IMR-90 (cell line): ENCODE measurements around the gene SV2C. TPM values are rescaled to one million over a fixed set of nuclear protein-coding genes. Genes with fewer than 3 reads are reported as not detected.

Experiments
- ATAC-seq: fragments of 200-7000 bp; cut with Tn5 transposase; 2 replicates; pipeline ENCODE4 v1.9.1; 2020; ENCODE audit warnings: low read depth, mild to moderate bottlenecking, moderate library complexity
- BruUV-seq: library from RNA; stranded (reverse); fragments of 400-500 nt; replicated peaks from 2 replicates; lab custom pipeline; 2021; lab: Mats Ljungman, UMichigan
- CTCF ChIA-PET: fragments of 300-600 bp; formaldehyde crosslinking; extraction: SDS; loops from one replicate; lab custom pipeline; 2021; ENCODE audit warnings: antibody characterized with exemption; lab: Yijun Ruan, JAX
- POLR2A ChIA-PET: fragments of 300-600 bp; sonication (Branson Sonifier 250); formaldehyde crosslinking; loops from one replicate; lab custom pipeline; 2022; ENCODE audit warnings: antibody characterized with exemption; ENCODE audit not compliant: unreplicated experiment; lab: Charles Lee
- DNase-seq: peaks from one replicate; pipeline ENCODE4 v3.0.0; 2013
- H2AFZ ChIP-seq: replicated peaks from 2 replicates; pipeline ENCODE3; 2013; ENCODE audit warnings: low read length, mild to moderate bottlenecking; ENCODE audit not compliant: poor library complexity
- H2AK5ac ChIP-seq: 2 replicates; pipeline ENCODE4 v1.6.1; 2013; ENCODE audit warnings: low read depth, low read length, inconsistent platforms
- H2AK9ac ChIP-seq: replicated peaks from 2 replicates; pipeline ENCODE3; 2013; ENCODE audit warnings: mild to moderate bottlenecking, low read depth, low read length, moderate library complexity; ENCODE audit not compliant: poor library complexity
- H2BK120ac ChIP-seq: 2 replicates; pipeline ENCODE4 v1.6.1; 2013; ENCODE audit warnings: low read depth, low read length, inconsistent platforms
- H2BK15ac ChIP-seq: 3 replicates; pipeline ENCODE4 v1.6.1; 2013; ENCODE audit warnings: low read depth, low read length, inconsistent platforms
- H2BK20ac ChIP-seq: 2 replicates; pipeline ENCODE4 v1.6.1; 2013; ENCODE audit warnings: low read depth, mild to moderate bottlenecking, inconsistent platforms, low read length, moderate library complexity
- H2BK5ac ChIP-seq: 2 replicates; pipeline ENCODE4 v1.6.1; 2013; ENCODE audit warnings: mild to moderate bottlenecking, low read depth, low read length, inconsistent platforms; ENCODE audit not compliant: poor library complexity, severe bottlenecking
- H3K14ac ChIP-seq: replicated peaks from 2 replicates; pipeline ENCODE4 v1.6.1; 2013; ENCODE audit warnings: low read depth, low read length, inconsistent platforms
- H3K18ac ChIP-seq: 2 replicates; pipeline ENCODE4 v1.6.1; 2013; ENCODE audit warnings: low read depth, low read length, control low read depth
- H3K23ac ChIP-seq: 2 replicates; pipeline ENCODE4 v1.6.1; 2013; ENCODE audit warnings: low read depth, low read length, inconsistent platforms
- H3K27ac ChIP-seq: 2 replicates; pipeline ENCODE4 v1.5.1; 2013; ENCODE audit warnings: mild to moderate bottlenecking, control low read depth, low read length; ENCODE audit not compliant: insufficient read depth
- H3K27me3 ChIP-seq: 2 replicates; pipeline ENCODE4 v1.6.1; 2013; ENCODE audit warnings: low read length; ENCODE audit not compliant: control insufficient read depth, insufficient read depth
- H3K36me3 ChIP-seq: 2 replicates; pipeline ENCODE4 v1.6.1; 2013; ENCODE audit warnings: low read length, mixed read lengths; ENCODE audit not compliant: control insufficient read depth, insufficient read depth
- H3K4ac ChIP-seq: 2 replicates; pipeline ENCODE4 v1.6.1; 2013; ENCODE audit warnings: low read depth, low read length, inconsistent platforms
- H3K4me1 ChIP-seq: 2 replicates; pipeline ENCODE4 v1.6.1; 2013; ENCODE audit warnings: low read length, mixed read lengths; ENCODE audit not compliant: control insufficient read depth, insufficient read depth
- H3K4me2 ChIP-seq: 2 replicates; pipeline ENCODE4 v1.6.1; 2013; ENCODE audit warnings: low read depth, mild to moderate bottlenecking, control low read depth, low read length, moderate library complexity
- H3K4me3 ChIP-seq: 2 replicates; pipeline ENCODE4 v1.5.1; 2013; ENCODE audit warnings: low read depth, mild to moderate bottlenecking, control low read depth, low read length, moderate library complexity; ENCODE audit not compliant: insufficient read depth
- H3K56ac ChIP-seq: 2 replicates; pipeline ENCODE4 v1.6.1; 2013; ENCODE audit warnings: low read length, inconsistent platforms; ENCODE audit not compliant: insufficient read depth; ENCODE audit errors: extremely low read depth
- H3K79me1 ChIP-seq, 2 experiments: 2 replicates each; pipeline ENCODE4 v1.6.1; 2013; ENCODE audit warnings: low read length in 2 of 2, inconsistent platforms in 1 of 2, low read depth in 1 of 2
- H3K9ac ChIP-seq: 2 replicates; pipeline ENCODE4 v1.6.1; 2013; ENCODE audit warnings: low read depth, low read length, control low read depth
- H3K9me1 ChIP-seq: 2 replicates; pipeline ENCODE4 v1.6.1; 2013; ENCODE audit warnings: low read length, inconsistent platforms; ENCODE audit not compliant: insufficient read depth
- H3K9me3 ChIP-seq: 2 replicates; pipeline ENCODE4 v1.6.1; 2013; ENCODE audit warnings: low read length; ENCODE audit not compliant: control insufficient read depth, insufficient read depth
- H4K20me1 ChIP-seq: 2 replicates; pipeline ENCODE4 v1.6.1; 2013; ENCODE audit warnings: low read length, inconsistent platforms; ENCODE audit not compliant: insufficient read depth
- H4K5ac ChIP-seq: 2 replicates; pipeline ENCODE4 v1.6.1; 2013; ENCODE audit warnings: mild to moderate bottlenecking, low read depth, low read length, control low read depth
- H4K8ac ChIP-seq, 2 experiments: 2 replicates each; pipeline ENCODE4 v1.6.1; 2013; ENCODE audit warnings: low read depth in 2 of 2, low read length in 2 of 2, control low read depth in 1 of 2, inconsistent platforms in 1 of 2
- H4K91ac ChIP-seq: 2 replicates; pipeline ENCODE4 v1.6.1; 2013; ENCODE audit warnings: low read depth, low read length, inconsistent platforms; ENCODE audit not compliant: insufficient read depth
- BHLHE40 ChIP-seq: fragments of 150-350 bp; IDR thresholded peaks from 2 replicates; pipeline ENCODE4 v1.6.1; 2016; ENCODE audit warnings: mild to moderate bottlenecking, low read depth, low read length
- CEBPB ChIP-seq: IDR thresholded peaks from 2 replicates; pipeline ENCODE4 v1.6.1; 2012; ENCODE audit warnings: low read depth, low read length, improper control_type of control experiment
- CHD1 ChIP-seq: IDR thresholded peaks from 2 replicates; pipeline ENCODE4 v1.6.1; 2012; ENCODE audit warnings: low read depth, low read length, improper control_type of control experiment
- CTCF ChIP-seq: conservative IDR thresholded peaks from 2 replicates; pipeline ENCODE4 v1.5.1; 2012; ENCODE audit warnings: mild to moderate bottlenecking, low read depth, low read length, improper control_type of control experiment
- ELK1 ChIP-seq: fragments of 150-350 bp; IDR thresholded peaks from 2 replicates; pipeline ENCODE4 v1.6.1; 2016; ENCODE audit warnings: low read depth, mild to moderate bottlenecking, low read length, moderate library complexity, borderline replicate concordance
- FOS ChIP-seq: fragments of 150-350 bp; IDR thresholded peaks from 2 replicates; pipeline ENCODE4 v1.6.1; 2016; ENCODE audit warnings: low read depth, low read length
- MAFK ChIP-seq: IDR thresholded peaks from 2 replicates; pipeline ENCODE4 v1.6.1; 2012; ENCODE audit warnings: low read depth, low read length, improper control_type of control experiment
- MAZ ChIP-seq: IDR thresholded peaks from 2 replicates; pipeline ENCODE4 v1.6.1; 2012; ENCODE audit warnings: low read depth, mild to moderate bottlenecking, low read length, improper control_type of control experiment, moderate library complexity, borderline replicate concordance
- MXI1 ChIP-seq: IDR thresholded peaks from 2 replicates; pipeline ENCODE4 v1.6.1; 2012; ENCODE audit warnings: low read depth, mild to moderate bottlenecking, low read length, moderate library complexity, borderline replicate concordance
- NFE2L2 ChIP-seq: fragments of 150-350 bp; IDR thresholded peaks from 2 replicates; pipeline ENCODE4 v1.6.1; 2016; ENCODE audit warnings: low read depth, mild to moderate bottlenecking, low read length
- POLR2A ChIP-seq: IDR thresholded peaks from 2 replicates; pipeline ENCODE4 v1.6.1; 2012; ENCODE audit warnings: mild to moderate bottlenecking, low read depth, low read length
- RAD21 ChIP-seq: IDR thresholded peaks from 2 replicates; pipeline ENCODE4 v1.6.1; 2012; ENCODE audit warnings: low read length, improper control_type of control experiment
- RCOR1 ChIP-seq: IDR thresholded peaks from 2 replicates; pipeline ENCODE4 v1.6.1; 2012; ENCODE audit warnings: mild to moderate bottlenecking, low read length, improper control_type of control experiment; ENCODE audit not compliant: insufficient replicate concordance
- RFX5 ChIP-seq: IDR thresholded peaks from 2 replicates; pipeline ENCODE4 v1.8.0; 2012; ENCODE audit warnings: low read depth, mild to moderate bottlenecking, low read length, moderate library complexity
- SMC3 ChIP-seq: fragments of 150-350 bp; IDR thresholded peaks from 2 replicates; pipeline ENCODE4 v1.6.1; 2016; ENCODE audit warnings: low read depth, mild to moderate bottlenecking, antibody characterized with exemption, low read length, moderate library complexity
- USF2 ChIP-seq: fragments of 150-350 bp; IDR thresholded peaks from 2 replicates; pipeline ENCODE4 v1.6.1; 2017; ENCODE audit warnings: mild to moderate bottlenecking, antibody characterized with exemption, low read length, low read depth
- WGBS, 2 experiments: methylation state at CpG; one replicate each; pipeline versions ENCODE4 v1.1.5 to v1.1.7; 2013; ENCODE audit warnings: missing lambda C conversion rate in 2 of 2; ENCODE audit not compliant: insufficient read length in 1 of 2; ENCODE audit errors: extremely low coverage in 2 of 2; 5-methylcytosine and 5-hydroxymethylcytosine counted together
- dilution Hi-C: fragments of 300-500 bp; cut with HindIII; formaldehyde crosslinking; loops from one replicate; pipeline ENCODE4 v1.14.3; 2018; ENCODE audit warnings: low sequenced_read_pairs; ENCODE audit not compliant: unreplicated experiment
- in situ Hi-C: fragments of 300-500 bp; cut with MboI; formaldehyde crosslinking; loops from 3 replicates; pipeline ENCODE4 v1.14.3; 2019; ENCODE audit warnings: low sequenced_read_pairs, inconsistent platforms, mixed read lengths
- intact Hi-C: fragments of 100-400 bp; cut with micrococcal nuclease; formaldehyde crosslinking; loops from 2 replicates; pipeline ENCODE4 v1.10.0; 2022
- polyA plus RNA-seq, 3 experiments: library from polyadenylated mRNA; depleted of rRNA; stranded (reverse); fragments of >200 nt; gene quantifications; 2 replicates each; pipeline ENCODE4 v1.2.3, GENCODE V29; 2012; ENCODE audit warnings: low replicate concordance in 1 of 3
- total RNA-seq: library from RNA; depleted of rRNA; stranded (reverse); fragments of >200 nt; gene quantifications from 2 replicates; pipeline ENCODE4 v1.2.3, GENCODE V29; 2012

The SV2C gene
- total and polyA plus RNA-seq, 2 of the 4 experiments (the other 2 are of a cell fraction): not detected

- Histone ChIP-seq H3K27ac (no peak overlapping the region), H4K91ac (no peak overlapping the region), H2BK15ac (no peak overlapping the region), H4K5ac (no peak overlapping the region), H3K9ac (no peak overlapping the region), H3K56ac (no peak overlapping the region), H4K20me1 (no peaks in the 10 kb centered on the region), H2BK120ac (no peak overlapping the region), H4K8ac (no peak overlapping the region), H3K14ac (no peak overlapping the region), H3K4me1 (no peaks in the 10 kb centered on the region), H3K4me2 (no peak overlapping the region), H3K36me3 (no peaks in the 10 kb centered on the region), H3K23ac (no peak overlapping the region), H3K79me1 (no peaks in the 10 kb centered on the region), H3K4ac (no peak overlapping the region), H3K27me3 (no peaks in the 10 kb centered on the region), H3K9me3 (no peaks in the 10 kb centered on the region), H2AK5ac (no peak overlapping the region), H2BK5ac (no peak overlapping the region), H2AFZ (no peak overlapping the region), H3K18ac (no peak overlapping the region), H2AK9ac (no peak overlapping the region), H3K9me1 (no peaks in the 10 kb centered on the region), H2BK20ac (no peak overlapping the region), H3K4me3 (no peak overlapping the region)
- ATAC-seq (no peak), DNase-seq (no peak)
- no CpG with 5 or more reads among the region's 1 CpG for WGBS, 2 experiments
- TF ChIP-seq RCOR1: no peak
- TF ChIP-seq USF2: no peak
- TF ChIP-seq SMC3: no peak
- TF ChIP-seq RFX5: no peak
- TF ChIP-seq MAZ: no peak
- TF ChIP-seq CEBPB: no peak
- TF ChIP-seq ELK1: no peak
- TF ChIP-seq BHLHE40: no peak
- TF ChIP-seq RAD21: no peak
- no peak for TF ChIP-seq MXI1
- TF ChIP-seq CTCF: no peak
- no peak for TF ChIP-seq FOS
- TF ChIP-seq MAFK: no peak
- no peak for TF ChIP-seq POLR2A
- TF ChIP-seq NFE2L2: no peak
- no peak for TF ChIP-seq CHD1
- ChIA-PET POLR2A (no interaction called here), CTCF (no interaction called here)
- in situ Hi-C loops (no loop called here), intact Hi-C loops (no loop called here), dilution Hi-C loops (no loop called here)
- BruUV-seq: no TSS peak
These were observed 121.0 kb downstream of the SV2C start for GRCh38 chr5:76204191-76204590.
